K562 (cell line): ENCODE data around the gene C16orf95.

Experiments
- CBX8 ChIP-seq: fragments of 200-600 bp; sonication (generic); IDR thresholded peaks from 2 replicates; pipeline ENCODE4 v1.6.1; 2012; ENCODE audit warnings: borderline replicate concordance, mixed run types, low read depth, mild to moderate bottlenecking, moderate library complexity, mixed read lengths, low read length, control low read depth, inconsistent platforms; ENCODE audit not compliant: poor library complexity, severe bottlenecking; ENCODE audit errors: extremely low read depth
- CTCF ChIP-seq, 3 experiments: IDR thresholded peaks in 2 of 3; conservative IDR thresholded peaks in 1 of 3; 2 replicates each; pipeline ENCODE4 v1.5.1; 2011 to 2012; ENCODE audit warnings: low read length in 3 of 3, mild to moderate bottlenecking in 3 of 3, control low read depth in 2 of 3, improper control_type of control experiment in 1 of 3, inconsistent platforms in 1 of 3, low read depth in 1 of 3, mixed read lengths in 1 of 3, moderate library complexity in 1 of 3; ENCODE audit not compliant: insufficient read depth in 2 of 3
- FIP1L1 ChIP-seq: fragments of 200-400 bp; formaldehyde crosslinking; IDR thresholded peaks from 2 replicates; pipeline ENCODE4 v1.6.1; 2018; ENCODE audit warnings: mild to moderate bottlenecking, low read depth, low read length; ENCODE audit not compliant: poor library complexity, severe bottlenecking
- KDM1A ChIP-seq, 2 experiments: fragments of 450-650 bp; IDR thresholded peaks; 2 replicates each; pipeline ENCODE4 v1.6.1; 2016; ENCODE audit warnings: mild to moderate bottlenecking in 2 of 2
- POLR2AphosphoS5 ChIP-seq: IDR thresholded peaks from 2 replicates; pipeline ENCODE4 v1.6.1; 2011; ENCODE audit warnings: mild to moderate bottlenecking, low read depth, low read length, moderate library complexity; ENCODE audit not compliant: control insufficient read depth, insufficient read depth
- TAF1 ChIP-seq: IDR thresholded peaks from 2 replicates; pipeline ENCODE4 v1.6.1; 2011; ENCODE audit warnings: mild to moderate bottlenecking, low read length, moderate library complexity; ENCODE audit not compliant: insufficient read depth, control insufficient read depth, severe bottlenecking; ENCODE audit errors: extremely low read depth
- TAL1 ChIP-seq: fragments of 450-650 bp; IDR thresholded peaks from 2 replicates; pipeline ENCODE4 v1.6.1; 2016; ENCODE audit warnings: mild to moderate bottlenecking
- TARDBP ChIP-seq: fragments of 450-650 bp; IDR thresholded peaks from 2 replicates; pipeline ENCODE4 v1.6.1; 2016
- TEAD1 ChIP-seq, 2 experiments: fragments of 450-650 bp in 1 of 2; sonication (generic) in 1 of 2; formaldehyde crosslinking; IDR thresholded peaks; 2 replicates each; pipeline versions ENCODE4 v1.4.0 to v1.8.0; 2020 to 2022; ENCODE audit warnings: mild to moderate bottlenecking in 2 of 2, missing genetic modification reagents in 1 of 2
- ZNF12 ChIP-seq: sonication (generic); formaldehyde crosslinking; IDR thresholded peaks from 2 replicates; pipeline ENCODE4 v1.4.0; 2020; ENCODE audit warnings: mild to moderate bottlenecking, missing genetic modification reagents
- ZNF830 ChIP-seq: fragments of 250-450 bp; sonication (Bioruptor Pico); IDR thresholded peaks from 2 replicates; pipeline ENCODE4 v1.5.0; 2021; ENCODE audit warnings: mild to moderate bottlenecking

- TF ChIP-seq CTCF (IDR thresholded peaks at IDR 0.05 in 2 of 3, conservative IDR thresholded peaks at IDR 0.05 in 1 of 3; ENCODE audit: insufficient read depth in 2 of 3, low read depth in 1 of 3, low read length in 3 of 3) (no peak), KDM1A (IDR thresholded peaks at IDR 0.05) (no peak), TARDBP (no peak), TEAD1 (CRISPR knock-in tag; IDR thresholded peaks at IDR 0.05) (no peak), ZNF830 (CRISPR knock-in tag) (no peak), CBX8 (no peak), ZNF12 (CRISPR knock-in tag) (no peak), POLR2AphosphoS5 (no peak), TAL1 (no peak), FIP1L1 (no peak), TAF1 (no peak)
These were observed 18.6 kb upstream of the C16orf95 start for GRCh38 chr16:87335625-87336433.
